Measurements from ENCODE around the gene REV1.

REV1 gene

GRCh38 chr2:99450199-99450598 lies 39.6 kb downstream of the REV1 start:
- DNase-seq (ENCODE audit: low read depth in 1 of 2, low spot score in 1 of 2): no peak

- DNase-seq (ENCODE audit: low read depth in 1 of 2, low spot score in 1 of 2): no peak
Measured at GRCh38 chr2:99448556-99448955, 41.3 kb downstream of the REV1 start.

GRCh38 chr2:99445065-99445464 lies 44.8 kb downstream of the REV1 start:
- DNase-seq (ENCODE audit: low read depth in 1 of 2, low spot score in 1 of 2): no peak

GRCh38 chr2:99444222-99444621 lies 45.6 kb downstream of the REV1 start:
- DNase-seq (ENCODE audit: low read depth in 1 of 2, low spot score in 1 of 2): no peak

GRCh38 chr2:99442837-99443236 lies 47.0 kb downstream of the REV1 start:
- DNase-seq (ENCODE audit: low read depth in 1 of 2, low spot score in 1 of 2): no peak

GRCh38 chr2:99439971-99440505 lies 49.8 kb downstream of the REV1 start:
- no peak for DNase-seq (ENCODE audit: low read depth in 1 of 2, low spot score in 1 of 2)

- DNase-seq (ENCODE audit: low read depth in 1 of 2, low spot score in 1 of 2): no peak
Measured at GRCh38 chr2:99436874-99437273, 52.9 kb downstream of the REV1 start.

- no peak for DNase-seq (ENCODE audit: low read depth in 1 of 2, low spot score in 1 of 2)
Measured at GRCh38 chr2:99433340-99433739, 56.5 kb downstream of the REV1 start.

- no peak for DNase-seq (ENCODE audit: low read depth in 1 of 2, low spot score in 1 of 2)
Measured at GRCh38 chr2:99431587-99432275, 58.1 kb downstream of the REV1 start.

- no peak for DNase-seq (ENCODE audit: low read depth in 1 of 2, low spot score in 1 of 2)
Measured at GRCh38 chr2:99430614-99431291, 59.1 kb downstream of the REV1 start.

GRCh38 chr2:99425022-99425421 lies 64.8 kb downstream of the REV1 start:
- DNase-seq (ENCODE audit: low read depth in 1 of 2, low spot score in 1 of 2): no peak

GRCh38 chr2:99424371-99424770 lies 65.4 kb downstream of the REV1 start:
- no peak for DNase-seq (ENCODE audit: low read depth in 1 of 2, low spot score in 1 of 2)

- no peak for DNase-seq (ENCODE audit: low read depth in 1 of 2, low spot score in 1 of 2)
Measured at GRCh38 chr2:99422599-99422998, 67.2 kb downstream of the REV1 start.

GRCh38 chr2:99421469-99421868 lies 68.3 kb downstream of the REV1 start:
- DNase-seq (ENCODE audit: low read depth in 1 of 2, low spot score in 1 of 2): no peak

- DNase-seq (ENCODE audit: low read depth in 1 of 2, low spot score in 1 of 2): no peak
Measured at GRCh38 chr2:99420751-99421299, 69.0 kb downstream of the REV1 start.

- no peak for DNase-seq (ENCODE audit: low read depth in 1 of 2, low spot score in 1 of 2)
Measured at GRCh38 chr2:99420031-99420430, 69.8 kb downstream of the REV1 start.

- DNase-seq (ENCODE audit: low read depth in 1 of 2, low spot score in 1 of 2): no peak
Measured at GRCh38 chr2:99417396-99417795, 72.4 kb downstream of the REV1 start.

GRCh38 chr2:99414566-99414965 lies 75.3 kb downstream of the REV1 start:
- DNase-seq (ENCODE audit: low read depth in 1 of 2, low spot score in 1 of 2): no peak

GRCh38 chr2:99410276-99410675 lies 79.5 kb downstream of the REV1 start:
- DNase-seq (ENCODE audit: low read depth in 1 of 2, low spot score in 1 of 2): no peak

- DNase-seq (ENCODE audit: low read depth in 1 of 2, low spot score in 1 of 2): no peak
Measured at GRCh38 chr2:99406137-99406536, 83.7 kb downstream of the REV1 start.

- no peak for DNase-seq (ENCODE audit: low read depth in 1 of 2, low spot score in 1 of 2)
Measured at GRCh38 chr2:99404797-99405669, 84.8 kb downstream of the REV1 start.
